Peyer's patch (tissue), 4 donors: ENCODE measurements around the gene STARD10. TPM values are rescaled to one million over a fixed set of nuclear protein-coding genes. Genes with fewer than 3 reads are reported as not detected.
A peak's percentile ranks its signal among the peaks of the same experiment; 100 is the strongest.

ENCODE experiments used
- DNase-seq, 3 donors: peaks; one replicate each; pipeline ENCODE4 v3.0.0-alpha.2; 2017 to 2019
- H3K27ac ChIP-seq, 4 donors: fragments of 200-600 bp; sonication (generic); one replicate each; pipeline ENCODE4 v1.5.1; 2016 to 2019
- H3K27me3 ChIP-seq, 2 donors: fragments of 200-600 bp; sonication (generic); one replicate each; pipeline ENCODE4 v1.5.1; 2019
- H3K36me3 ChIP-seq, 3 donors: fragments of 200-600 bp; sonication (generic); one replicate each; pipeline ENCODE4 v1.5.1; 2016 to 2019
- H3K4me1 ChIP-seq, 4 donors: fragments of 200-600 bp; sonication (generic); one replicate each; pipeline ENCODE4 v1.5.1; 2016 to 2019
- H3K4me3 ChIP-seq, 4 donors: fragments of 200-600 bp; sonication (generic); 1 replicate in 3 of 4; 2 replicates in 1 of 4; pipeline ENCODE4 v1.5.1; 2016 to 2019; ENCODE audit warnings: mild to moderate bottlenecking in 1 of 4
- H3K9me3 ChIP-seq, 4 donors: fragments of 200-600 bp; sonication (generic); one replicate each; pipeline ENCODE4 v1.5.1; 2016 to 2019; ENCODE audit warnings: mild to moderate bottlenecking in 1 of 4
- POLR2A ChIP-seq, 2 donors: fragments of 450-650 bp; IDR thresholded peaks; one replicate each; pipeline ENCODE4 v1.5.1; 2017; ENCODE audit warnings: antibody characterized with exemption in 2 of 2, mild to moderate bottlenecking in 2 of 2, moderate library complexity in 2 of 2
- total RNA-seq, 4 donors: library from RNA; depleted of rRNA; stranded (reverse); fragments of >200 nt; gene quantifications; one replicate each; pipeline ENCODE4 v1.1.0, GENCODE V29; 2016
- TF ChIP-seq, protein P1 (sequence below), 6 experiments: fragments of 450-650 bp in 4 of 6; fragments of 200-600 bp in 2 of 6; sonication (generic) in 1 of 6; IDR thresholded peaks; one replicate each; pipeline ENCODE4 v1.5.1; 2017 to 2019; ENCODE audit warnings: antibody characterized with exemption in 6 of 6, mild to moderate bottlenecking in 3 of 6, moderate library complexity in 1 of 6

STARD10 gene
- total RNA-seq, 4 donors from 2014 or later, result 118 to 187 (median 168) TPM

GRCh38 chr11:72720784-72721183, 73.1 kb downstream of the STARD10 start:
- H3K36me3 ChIP-seq, result peaks cover 0 to 14% (median 0%) of the 10 kb centered on the region in 3 donors
- DNase-seq, result no peak
- H3K4me3 ChIP-seq, result peak overlapping the region; percentile 46 to 79 (median 56)
- H3K27me3 ChIP-seq, result no peaks in the 10 kb centered on the region
- TF ChIP-seq, protein P1, sequence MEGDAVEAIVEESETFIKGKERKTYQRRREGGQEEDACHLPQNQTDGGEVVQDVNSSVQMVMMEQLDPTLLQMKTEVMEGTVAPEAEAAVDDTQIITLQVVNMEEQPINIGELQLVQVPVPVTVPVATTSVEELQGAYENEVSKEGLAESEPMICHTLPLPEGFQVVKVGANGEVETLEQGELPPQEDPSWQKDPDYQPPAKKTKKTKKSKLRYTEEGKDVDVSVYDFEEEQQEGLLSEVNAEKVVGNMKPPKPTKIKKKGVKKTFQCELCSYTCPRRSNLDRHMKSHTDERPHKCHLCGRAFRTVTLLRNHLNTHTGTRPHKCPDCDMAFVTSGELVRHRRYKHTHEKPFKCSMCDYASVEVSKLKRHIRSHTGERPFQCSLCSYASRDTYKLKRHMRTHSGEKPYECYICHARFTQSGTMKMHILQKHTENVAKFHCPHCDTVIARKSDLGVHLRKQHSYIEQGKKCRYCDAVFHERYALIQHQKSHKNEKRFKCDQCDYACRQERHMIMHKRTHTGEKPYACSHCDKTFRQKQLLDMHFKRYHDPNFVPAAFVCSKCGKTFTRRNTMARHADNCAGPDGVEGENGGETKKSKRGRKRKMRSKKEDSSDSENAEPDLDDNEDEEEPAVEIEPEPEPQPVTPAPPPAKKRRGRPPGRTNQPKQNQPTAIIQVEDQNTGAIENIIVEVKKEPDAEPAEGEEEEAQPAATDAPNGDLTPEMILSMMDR (IDR thresholded peaks at IDR 0.05), result no peak
- peak in 1 of 2 donors; percentile 27 for TF ChIP-seq POLR2A (IDR thresholded peaks at IDR 0.05)
- peak overlapping the region; percentile 81 to 90 (median 89) for H3K27ac ChIP-seq
- no peaks in the 10 kb centered on the region for H3K9me3 ChIP-seq
- peaks cover 13 to 60% (median 36%) of the 10 kb centered on the region in 4 donors for H3K4me1 ChIP-seq

DNA sequence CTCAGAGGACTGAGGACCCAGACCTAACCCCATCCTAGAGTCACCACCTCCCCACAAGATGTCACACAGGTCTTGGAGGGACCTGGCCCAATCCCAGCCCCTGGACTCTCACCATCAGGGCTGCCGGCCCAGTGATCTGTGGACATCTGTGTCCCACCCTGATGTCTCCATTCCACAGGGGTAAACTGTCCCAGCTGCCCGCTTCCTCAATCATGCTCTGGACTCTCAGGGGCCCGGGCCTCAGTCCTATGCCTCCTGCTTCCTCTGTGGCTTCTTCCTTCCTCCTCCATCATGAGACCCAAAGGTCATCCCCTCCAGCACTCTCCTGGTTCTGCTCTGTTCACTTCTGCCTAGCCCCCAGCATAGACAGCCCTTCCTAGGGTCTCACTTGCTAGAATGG, 73.8 kb downstream of the STARD10 start:
- TF ChIP-seq, protein P1 (IDR thresholded peaks at IDR 0.05), result no peak
- no peak for TF ChIP-seq POLR2A (IDR thresholded peaks at IDR 0.05)
- peak overlapping the region in 2 of 4 donors; percentile 89 for H3K27ac ChIP-seq
- DNase-seq, result no peak
- H3K36me3 ChIP-seq, result peaks cover 0 to 14% (median 0%) of the 10 kb centered on the region in 3 donors
- H3K4me1 ChIP-seq, result peaks cover 13 to 63% (median 33%) of the 10 kb centered on the region in 4 donors
- peak overlapping the region in 2 of 4 donors; percentile 54 to 79 for H3K4me3 ChIP-seq
- no peaks in the 10 kb centered on the region for H3K9me3 ChIP-seq
- H3K27me3 ChIP-seq, result no peaks in the 10 kb centered on the region

DNA sequence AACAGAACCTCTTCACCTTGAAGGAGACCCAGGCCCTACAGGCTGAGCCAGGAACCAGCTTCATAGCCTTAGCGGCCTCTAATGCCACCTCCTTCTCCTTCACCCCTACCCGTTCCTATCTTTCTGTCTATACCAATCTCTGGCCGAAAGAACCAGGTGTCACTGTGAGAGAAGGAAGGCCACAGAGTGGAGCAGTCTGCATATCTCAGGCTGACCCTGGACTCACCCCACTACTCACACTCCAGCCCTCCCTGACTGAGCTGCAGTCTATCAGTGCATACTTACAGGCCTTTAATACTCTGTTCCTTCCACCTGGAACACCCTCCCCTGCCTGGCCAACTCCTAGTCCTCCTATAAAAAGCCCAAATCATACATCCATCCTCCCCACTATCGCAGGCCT, 74.3 kb downstream of the STARD10 start:
- DNase-seq, result no peak
- Histone ChIP-seq H3K4me3 (peak overlapping the region in 2 of 4 donors; percentile 54 to 79), H3K9me3 (no peaks in the 10 kb centered on the region), H3K27ac (peak overlapping the region in 2 of 4 donors; percentile 16 to 40), H3K36me3 (peaks cover 0 to 18% (median 0%) of the 10 kb centered on the region in 3 donors), H3K27me3 (no peaks in the 10 kb centered on the region), H3K4me1 (peaks cover 13 to 68% (median 32%) of the 10 kb centered on the region in 4 donors)
- TF ChIP-seq POLR2A (IDR thresholded peaks at IDR 0.05), result no peak
- TF ChIP-seq, protein P1 (IDR thresholded peaks at IDR 0.05), result no peak

DNA sequence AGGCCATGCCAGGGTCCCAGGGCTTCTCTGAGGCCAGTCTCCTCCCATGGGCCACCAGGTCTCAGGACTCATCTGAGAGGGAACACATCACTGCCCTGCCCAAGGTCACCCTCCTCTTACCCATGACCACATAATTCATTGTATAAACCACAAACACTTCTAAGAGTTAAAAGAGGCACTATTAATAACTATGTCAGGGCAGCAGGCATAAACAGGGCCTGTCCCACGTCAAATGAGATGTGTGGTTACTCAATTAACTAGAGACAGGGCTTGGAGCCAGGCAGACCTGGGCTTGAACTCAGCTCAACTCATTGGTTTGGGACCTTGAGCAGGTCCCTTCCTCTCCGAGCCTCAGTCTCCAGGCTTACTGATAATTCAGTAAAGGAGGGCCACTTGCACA, 74.7 kb downstream of the STARD10 start:
- H3K4me1 ChIP-seq, result peaks cover 13 to 70% (median 32%) of the 10 kb centered on the region in 4 donors
- DNase-seq, result no peak
- H3K36me3 ChIP-seq, result peaks cover 0 to 21% (median 0%) of the 10 kb centered on the region in 3 donors
- TF ChIP-seq, protein P1 (IDR thresholded peaks at IDR 0.05), result no peak
- H3K9me3 ChIP-seq, result no peaks in the 10 kb centered on the region
- peak overlapping the region in 2 of 4 donors; percentile 16 to 40 for H3K27ac ChIP-seq
- peak overlapping the region in 1 of 4 donors; percentile 6 for H3K4me3 ChIP-seq
- no peaks in the 10 kb centered on the region for H3K27me3 ChIP-seq

DNA sequence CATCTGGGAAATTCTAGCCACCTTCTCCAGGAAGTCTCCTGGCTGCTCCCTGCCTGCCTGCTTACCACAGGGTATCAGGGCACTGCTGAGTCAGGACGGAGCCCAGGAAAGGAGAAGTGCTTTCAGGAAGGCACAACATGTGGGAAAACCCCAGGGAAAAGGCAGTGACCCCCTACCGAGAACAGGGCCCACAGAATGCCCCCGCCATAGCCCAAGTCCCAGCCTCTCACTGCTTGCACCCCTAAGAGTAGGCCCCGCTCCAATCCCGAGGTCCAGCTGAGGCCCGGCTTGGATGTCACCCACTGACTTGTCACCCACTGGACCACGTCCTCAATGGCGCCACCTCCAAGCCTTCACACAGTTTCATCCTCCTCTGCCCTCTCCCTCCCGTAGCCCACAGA, 75.7 kb downstream of the STARD10 start:
- Histone ChIP-seq H3K27me3 (no peaks in the 10 kb centered on the region), H3K4me1 (peaks cover 10 to 62% (median 30%) of the 10 kb centered on the region in 4 donors), H3K27ac (no peak overlapping the region), H3K36me3 (peaks cover 0 to 27% (median 0%) of the 10 kb centered on the region in 3 donors), H3K9me3 (no peaks in the 10 kb centered on the region), H3K4me3 (no peak overlapping the region)
- TF ChIP-seq, protein P1 (IDR thresholded peaks at IDR 0.05), result no peak
- no peak for TF ChIP-seq POLR2A (IDR thresholded peaks at IDR 0.05)
- no peak for DNase-seq
